ENCODE results near the gene GIGYF2. TPM values are rescaled to one million over a fixed set of nuclear protein-coding genes. Genes with fewer than 3 reads are reported as not detected.

The GIGYF2 gene
- total and polyA plus RNA-seq, 3 donors from 2014 or later = 107 to 173 (median 150) TPM

DNA sequence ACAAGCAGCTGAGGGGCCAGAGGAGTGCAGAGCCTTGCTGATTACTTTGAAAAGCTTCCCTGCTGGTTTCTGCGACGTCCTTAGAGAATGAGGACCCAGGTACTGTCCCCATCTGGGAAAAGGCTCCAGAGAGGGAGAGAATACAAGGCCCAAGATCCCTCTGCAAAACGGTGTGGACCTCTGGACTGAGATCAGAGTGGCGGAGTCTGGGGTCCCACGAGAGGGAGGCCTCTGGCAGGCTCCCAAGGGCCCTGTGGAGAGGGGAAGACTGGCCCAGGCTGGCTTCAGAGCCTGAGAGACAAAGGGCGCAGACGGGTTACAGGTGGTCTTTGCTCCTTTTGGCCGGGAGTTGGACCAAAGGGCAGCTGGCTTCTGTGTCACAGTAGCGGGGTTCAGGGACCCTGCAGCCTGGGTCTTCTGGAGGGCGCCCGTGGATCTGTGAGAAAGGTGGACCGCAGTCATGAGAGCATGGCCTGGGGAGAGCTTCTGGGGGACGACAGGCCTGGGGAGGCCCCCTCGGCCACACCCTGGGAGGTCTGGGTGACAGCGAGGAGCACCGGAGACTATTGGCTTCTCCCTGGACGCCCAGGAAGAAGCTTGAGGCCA, 173.7 kb downstream of the GIGYF2 start:
- no peak overlapping the region for H3K27ac ChIP-seq
- no peak for TF ChIP-seq POLR2A (IDR thresholded peaks at IDR 0.05)
- TF ChIP-seq, protein P1, sequence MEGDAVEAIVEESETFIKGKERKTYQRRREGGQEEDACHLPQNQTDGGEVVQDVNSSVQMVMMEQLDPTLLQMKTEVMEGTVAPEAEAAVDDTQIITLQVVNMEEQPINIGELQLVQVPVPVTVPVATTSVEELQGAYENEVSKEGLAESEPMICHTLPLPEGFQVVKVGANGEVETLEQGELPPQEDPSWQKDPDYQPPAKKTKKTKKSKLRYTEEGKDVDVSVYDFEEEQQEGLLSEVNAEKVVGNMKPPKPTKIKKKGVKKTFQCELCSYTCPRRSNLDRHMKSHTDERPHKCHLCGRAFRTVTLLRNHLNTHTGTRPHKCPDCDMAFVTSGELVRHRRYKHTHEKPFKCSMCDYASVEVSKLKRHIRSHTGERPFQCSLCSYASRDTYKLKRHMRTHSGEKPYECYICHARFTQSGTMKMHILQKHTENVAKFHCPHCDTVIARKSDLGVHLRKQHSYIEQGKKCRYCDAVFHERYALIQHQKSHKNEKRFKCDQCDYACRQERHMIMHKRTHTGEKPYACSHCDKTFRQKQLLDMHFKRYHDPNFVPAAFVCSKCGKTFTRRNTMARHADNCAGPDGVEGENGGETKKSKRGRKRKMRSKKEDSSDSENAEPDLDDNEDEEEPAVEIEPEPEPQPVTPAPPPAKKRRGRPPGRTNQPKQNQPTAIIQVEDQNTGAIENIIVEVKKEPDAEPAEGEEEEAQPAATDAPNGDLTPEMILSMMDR (IDR thresholded peaks at IDR 0.05) = no peak
- DNase-seq = no peak
- intact Hi-C loops (cut with DNase I; ENCODE audit: low total_unique reads) = no loop called here
- H3K36me3 ChIP-seq (ENCODE audit: low read depth, missing control alignments) = no peaks in the 10 kb centered on the region
- no peaks in the 10 kb centered on the region for H3K27me3 ChIP-seq
- H3K4me3 ChIP-seq = no peak overlapping the region
- H3K4me1 ChIP-seq = peaks cover 23% of the 10 kb centered on the region
- no peaks in the 10 kb centered on the region for H3K9me3 ChIP-seq
- 87% methylated on average over 15 to 17 of the region's 17 CpGs for WGBS, 2 donors

DNA sequence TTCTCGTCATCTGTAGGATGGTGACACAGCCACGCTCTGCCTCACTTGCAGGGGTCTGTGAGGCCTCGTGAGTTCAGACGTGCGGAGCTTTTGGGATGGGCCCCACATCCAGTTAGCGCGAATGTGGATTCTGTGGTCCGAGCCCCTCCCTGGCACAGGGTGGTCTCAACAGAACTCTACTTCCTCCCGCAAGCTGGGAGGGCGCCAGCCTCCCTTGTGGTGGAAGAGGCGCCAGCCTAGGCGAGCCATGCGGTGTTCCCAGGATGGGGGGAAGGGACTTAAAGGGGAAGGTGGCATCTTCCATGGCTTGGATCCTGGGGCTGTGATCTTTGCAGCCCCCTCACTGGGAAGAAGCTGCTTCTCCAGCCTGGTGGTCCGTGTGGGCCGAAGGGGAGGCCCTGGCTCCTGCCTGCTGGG, 174.3 kb downstream of the GIGYF2 start:
- Histone ChIP-seq H3K36me3 (ENCODE audit: low read depth, missing control alignments) (no peaks in the 10 kb centered on the region), H3K4me3 (no peak overlapping the region), H3K27me3 (no peaks in the 10 kb centered on the region), H3K27ac (no peak overlapping the region), H3K9me3 (no peaks in the 10 kb centered on the region), H3K4me1 (peaks cover 23% of the 10 kb centered on the region)
- intact Hi-C loops (cut with DNase I; ENCODE audit: low total_unique reads) = no loop called here
- no peak for TF ChIP-seq POLR2A (IDR thresholded peaks at IDR 0.05)
- TF ChIP-seq, protein P1 (IDR thresholded peaks at IDR 0.05) = no peak
- WGBS, 2 donors = 88 to 96% methylated on average over 8 to 15 of the region's 15 CpGs
- no peak for DNase-seq

DNA sequence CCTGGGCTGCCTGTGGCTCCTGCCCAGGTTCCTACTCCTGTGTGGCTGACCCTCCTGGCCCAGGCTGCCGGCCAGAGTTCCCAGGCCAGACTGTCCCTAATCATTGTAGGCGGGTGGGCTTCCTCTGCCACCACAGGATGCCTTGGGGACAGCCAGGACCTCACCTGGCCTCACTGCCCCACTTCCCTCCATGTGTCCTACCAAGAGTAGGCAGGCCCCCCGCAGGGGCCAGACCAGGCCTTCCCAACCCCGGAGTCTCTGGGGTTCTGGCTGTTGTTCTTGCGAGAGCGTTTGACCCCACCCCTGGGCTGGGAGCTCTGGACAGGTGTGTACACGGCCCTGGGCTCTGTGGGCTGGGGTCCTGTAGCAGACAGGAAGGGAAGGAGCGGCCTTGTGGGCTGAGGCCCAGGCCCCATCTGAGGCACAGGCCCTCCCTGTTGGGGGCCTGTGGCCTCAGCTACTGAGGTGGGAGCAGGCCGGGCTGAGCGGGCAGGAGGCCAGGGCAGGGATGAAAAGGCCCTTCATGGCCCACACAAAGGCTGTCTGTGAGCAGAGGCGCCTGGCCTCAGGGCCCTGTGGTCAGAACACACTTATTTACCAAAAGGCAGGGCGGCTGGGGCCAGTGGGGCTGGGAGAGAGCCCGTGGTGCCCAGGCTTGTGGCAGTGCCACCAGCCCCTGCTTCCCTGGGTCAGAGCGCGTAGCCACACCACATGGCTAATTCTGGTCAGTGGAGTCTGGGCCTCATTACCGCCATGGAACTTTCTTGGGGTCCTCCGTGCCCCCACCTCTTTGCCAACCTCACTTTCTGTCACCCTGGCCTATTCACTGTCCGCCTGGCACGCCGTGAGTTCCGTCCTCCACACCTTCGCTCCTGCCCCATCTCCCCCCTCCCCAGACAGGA, 175.0 kb downstream of the GIGYF2 start:
- Histone ChIP-seq H3K9me3 (no peaks in the 10 kb centered on the region), H3K27ac (peak overlapping the region in 1 of 2 donors; percentile 1), H3K4me1 (peaks cover 23% of the 10 kb centered on the region), H3K4me3 (no peak overlapping the region), H3K27me3 (no peaks in the 10 kb centered on the region), H3K36me3 (ENCODE audit: low read depth, missing control alignments) (no peaks in the 10 kb centered on the region)
- TF ChIP-seq, protein P1 (IDR thresholded peaks at IDR 0.05) = no peak
- no peak for TF ChIP-seq POLR2A (IDR thresholded peaks at IDR 0.05)
- intact Hi-C loops (cut with DNase I; ENCODE audit: low total_unique reads) = no loop called here
- peak; percentile 63 for DNase-seq
- WGBS, 2 donors = 88 to 90% methylated on average over 15 to 22 of the region's 22 CpGs

DNA sequence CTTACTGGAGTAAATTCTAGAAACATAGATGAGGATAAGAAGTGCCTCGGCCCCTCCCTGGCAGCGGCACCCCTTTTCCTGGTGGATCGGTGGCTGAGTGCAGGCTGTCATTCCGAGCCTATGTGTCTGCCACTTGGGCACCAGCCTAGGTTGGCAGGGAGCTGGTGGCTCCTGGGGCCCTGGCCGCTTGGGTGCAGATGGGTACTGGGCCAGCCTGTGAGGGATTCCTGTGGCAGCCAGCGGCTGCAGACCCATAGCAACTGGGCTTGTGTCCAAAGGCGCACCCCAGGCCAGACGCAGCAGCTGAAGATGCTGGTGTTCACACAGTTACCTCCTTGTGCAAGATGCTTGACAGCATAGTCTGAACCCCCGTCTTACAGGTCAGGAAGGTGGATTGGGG, 175.7 kb downstream of the GIGYF2 start:
- intact Hi-C loops (cut with DNase I; ENCODE audit: low total_unique reads) = no loop called here
- Histone ChIP-seq H3K36me3 (ENCODE audit: low read depth, missing control alignments) (no peaks in the 10 kb centered on the region), H3K4me3 (no peak overlapping the region), H3K27ac (no peak overlapping the region), H3K4me1 (peaks cover 23% of the 10 kb centered on the region), H3K27me3 (no peaks in the 10 kb centered on the region), H3K9me3 (no peaks in the 10 kb centered on the region)
- 91 to 95% methylated on average over 6 to 9 of the region's 9 CpGs for WGBS, 2 donors
- no peak for DNase-seq
- TF ChIP-seq, protein P1 (IDR thresholded peaks at IDR 0.05) = no peak
- no peak for TF ChIP-seq POLR2A (IDR thresholded peaks at IDR 0.05)
